Stimulated activated naive CD8-positive, alpha-beta T cell treated with anti-CD3 and anti-CD28 coated beads, Interleukin-15, amount 100 ng/mL, for 72 hours (primary cell): ENCODE measurements around the gene SPINT3.
"Not testable (repeated sequence)": the region's sequence is repeated elsewhere in the genome, so short reads cannot be mapped to it uniquely, and the experiment has no call there.

ENCODE experiments used
- ATAC-seq: fragments of 150-1000 bp; cut with Tn5 transposase; 2 replicates; pipeline ENCODE4 v1.10.0; 2021; ENCODE audit warnings: mild to moderate bottlenecking, moderate library complexity
- DNase-seq, 2 donors: peaks; one replicate each; pipeline ENCODE4 v3.0.0; 2021 to 2022
- H3K27ac Mint-ChIP-seq, 2 donors: one replicate each; pipeline ENCODE4 v1.8.0; 2022; ENCODE audit warnings: mild to moderate bottlenecking in 2 of 2, mixed read lengths in 2 of 2, moderate library complexity in 2 of 2
- H3K27me3 Mint-ChIP-seq: one replicate; pipeline ENCODE4 v1.8.0; 2022; ENCODE audit warnings: mixed read lengths
- H3K4me1 Mint-ChIP-seq: one replicate; pipeline ENCODE4 v1.8.0; 2022; ENCODE audit warnings: mild to moderate bottlenecking, mixed read lengths
- H3K4me3 Mint-ChIP-seq, 2 donors: one replicate each; pipeline ENCODE4 v1.8.0; 2022; ENCODE audit warnings: mild to moderate bottlenecking in 2 of 2, mixed read lengths in 2 of 2, moderate library complexity in 1 of 2
- H3K9me3 Mint-ChIP-seq, 2 donors: one replicate each; pipeline ENCODE4 v1.8.0; 2022; ENCODE audit warnings: mixed read lengths in 2 of 2

Gene SPINT3

DNA sequence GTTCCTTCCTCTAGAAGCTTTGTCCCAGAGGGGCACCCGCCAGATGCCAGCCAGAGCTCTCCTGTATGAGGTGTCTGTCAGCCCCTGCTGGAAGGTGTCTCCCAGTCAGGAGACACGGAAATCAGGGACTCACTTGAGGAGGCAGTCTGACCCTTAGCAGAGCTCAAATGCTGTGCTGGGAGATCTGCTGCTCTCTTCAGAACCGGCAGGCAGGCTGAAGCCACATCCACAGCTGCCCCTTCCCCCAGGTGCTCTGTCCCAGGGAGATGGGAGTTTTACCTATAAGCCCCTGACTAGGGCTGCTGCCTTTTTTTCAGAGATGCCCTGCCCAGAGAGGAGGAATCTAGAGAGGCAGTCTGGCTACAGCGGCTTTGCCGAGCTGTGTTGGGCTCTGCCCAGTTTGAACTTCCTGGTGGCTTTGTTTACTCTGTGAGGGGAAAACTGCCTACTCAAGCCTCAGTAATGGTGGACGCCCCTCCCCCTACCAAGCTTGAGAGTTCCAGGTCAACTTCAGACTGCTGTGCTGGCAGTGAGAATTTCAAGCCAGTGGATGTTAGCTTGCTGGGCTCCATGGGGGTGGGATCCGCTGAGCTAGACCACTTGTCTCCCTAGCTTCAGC, 37.8 kb downstream of the SPINT3 start:
- H3K4me3 Mint-ChIP-seq, H3K9me3 Mint-ChIP-seq, ATAC-seq, H3K4me1 Mint-ChIP-seq, DNase-seq, H3K27ac Mint-ChIP-seq: not testable (repeated sequence)
- H3K27me3 Mint-ChIP-seq: peaks cover 34% of the 10 kb centered on the region

- not testable (repeated sequence) for H3K27ac Mint-ChIP-seq, DNase-seq, H3K4me1 Mint-ChIP-seq, H3K4me3 Mint-ChIP-seq, H3K9me3 Mint-ChIP-seq, ATAC-seq
- peaks cover 39% of the 10 kb centered on the region for H3K27me3 Mint-ChIP-seq
These were observed 43.1 kb downstream of the SPINT3 start for GRCh38 chr20:45472286-45472685.

DNA sequence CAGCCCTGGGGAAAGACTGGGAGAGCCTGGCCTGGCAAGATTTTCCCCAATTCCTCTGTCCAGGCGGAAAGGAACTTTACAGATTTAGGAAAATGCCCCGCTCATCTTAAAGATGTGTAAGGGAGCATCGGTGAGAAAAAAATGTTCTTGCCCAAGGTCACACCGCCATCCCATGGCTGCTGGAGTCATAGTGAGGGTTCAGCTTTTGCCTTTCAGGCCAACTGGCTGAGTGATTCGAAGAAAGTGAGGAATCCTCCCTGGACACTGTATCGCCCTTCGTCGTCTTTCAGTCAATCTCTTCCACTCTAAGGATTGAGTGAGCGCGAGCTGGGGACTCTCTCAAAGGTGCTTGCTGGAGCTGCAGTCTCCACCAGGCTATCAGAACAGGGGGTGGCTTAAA, 44.5 kb downstream of the SPINT3 start:
- no peak for DNase-seq
- Mint-ChIP-seq H3K27ac (peak overlapping the region in 1 of 2 donors; percentile 20), H3K27me3 (peaks cover 39% of the 10 kb centered on the region), H3K9me3 (no peaks in the 10 kb centered on the region), H3K4me1 (peaks cover 10% of the 10 kb centered on the region), H3K4me3 (peak overlapping the region; percentile 76 to 79)
- peak; percentile 13 for ATAC-seq

- H3K27me3 Mint-ChIP-seq: peaks cover 39% of the 10 kb centered on the region
- no peaks in the 10 kb centered on the region for H3K9me3 Mint-ChIP-seq
These were observed 45.0 kb downstream of the SPINT3 start for GRCh38 chr20:45470262-45470931.

GRCh38 chr20:45469336-45470261, 45.8 kb downstream of the SPINT3 start, which contains the start of gene WFDC2:
Gene WFDC2 (plus strand): TSS chr20:45469753. CDS start chr20:45469782, 29 bp downstream.
- DNase-seq (peak in 1 of 2 donors; percentile 13), ATAC-seq (peak; percentile 57)
- Mint-ChIP-seq H3K9me3 (no peaks in the 10 kb centered on the region), H3K4me3 (peak within 1 kb of the TSS; percentile 76 to 79), H3K27me3 (peaks cover 39% of the 10 kb centered on the region), H3K27ac (peak within 1 kb of the TSS in 1 of 2 donors; percentile 68), H3K4me1 (peaks cover 10% of the 10 kb centered on the region)

More at GRCh38 chr20:45470262-45470931, 45.0 kb downstream of the SPINT3 start:
- DNase-seq (peak; percentile 30 to 58), ATAC-seq (peak; percentile 86)
- H3K27ac Mint-ChIP-seq: peak overlapping the region in 1 of 2 donors; percentile 68
- peak overlapping the region; percentile 76 to 79 for H3K4me3 Mint-ChIP-seq
- H3K4me1 Mint-ChIP-seq: peaks cover 10% of the 10 kb centered on the region

DNA sequence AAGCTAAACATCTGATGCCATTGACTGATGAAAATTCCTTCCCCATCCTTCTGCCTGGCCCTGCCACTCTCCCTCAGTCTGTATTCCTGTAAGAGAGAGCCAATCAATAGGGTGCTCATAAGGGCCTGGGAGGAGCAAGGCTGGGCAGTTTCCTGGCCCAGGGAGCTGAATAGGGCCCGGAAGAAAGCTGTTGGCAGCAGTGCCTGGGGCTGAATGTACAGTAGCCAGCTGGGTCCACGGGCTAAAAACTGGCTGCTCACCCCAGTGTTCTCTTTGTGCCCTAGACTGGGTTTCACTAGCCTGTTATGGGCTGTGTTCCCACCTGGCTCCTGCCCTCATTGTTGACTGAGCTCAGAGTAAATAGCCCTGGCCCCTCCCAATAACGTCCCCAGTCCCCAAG, 47.6 kb downstream of the SPINT3 start:
- Mint-ChIP-seq H3K4me3 (no peak overlapping the region), H3K27me3 (peaks cover 39% of the 10 kb centered on the region), H3K9me3 (no peaks in the 10 kb centered on the region), H3K4me1 (peaks cover 10% of the 10 kb centered on the region), H3K27ac (no peak overlapping the region)
- no peak for DNase-seq
- no peak for ATAC-seq

- Mint-ChIP-seq H3K4me1 (peaks cover 10% of the 10 kb centered on the region), H3K27ac (no peak overlapping the region), H3K27me3 (peaks cover 39% of the 10 kb centered on the region), H3K9me3 (no peaks in the 10 kb centered on the region), H3K4me3 (no peak overlapping the region)
- ATAC-seq: no peak
- DNase-seq: no peak
These were observed 48.2 kb downstream of the SPINT3 start for GRCh38 chr20:45467172-45467571.

- Mint-ChIP-seq H3K4me1 (peaks cover 17% of the 10 kb centered on the region), H3K9me3 (no peaks in the 10 kb centered on the region), H3K4me3 (no peak overlapping the region), H3K27me3 (peaks cover 28% of the 10 kb centered on the region), H3K27ac (no peak overlapping the region)
- ATAC-seq (no peak), DNase-seq (no peak)
These were observed 49.7 kb downstream of the SPINT3 start for GRCh38 chr20:45465491-45466266.

DNA sequence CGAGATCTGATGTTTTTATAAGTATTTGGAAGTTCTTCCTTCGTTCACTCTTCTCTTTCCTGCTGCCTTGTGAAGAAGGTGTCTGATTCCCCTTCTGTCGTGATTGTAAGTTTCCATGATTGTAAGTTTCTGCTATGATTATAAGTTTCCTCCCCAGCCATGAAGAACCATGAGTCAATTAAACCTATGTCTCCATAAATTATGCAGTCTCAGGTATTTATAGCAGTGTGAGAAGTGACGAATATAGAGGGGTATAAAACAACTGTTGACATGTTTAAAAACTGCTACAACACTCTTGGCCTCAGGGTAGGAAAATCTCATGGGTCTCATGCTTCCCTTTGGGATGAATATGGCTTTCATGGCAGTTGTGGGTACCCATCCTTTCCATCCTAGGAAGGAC, 51.7 kb downstream of the SPINT3 start:
- DNase-seq (no peak), ATAC-seq (no peak)
- Mint-ChIP-seq H3K27ac (no peak overlapping the region), H3K9me3 (no peaks in the 10 kb centered on the region), H3K27me3 (peaks cover 10% of the 10 kb centered on the region), H3K4me3 (no peak overlapping the region), H3K4me1 (peaks cover 7% of the 10 kb centered on the region)

GRCh38 chr20:45462711-45463509, 52.5 kb downstream of the SPINT3 start:
- H3K27ac Mint-ChIP-seq: no peak overlapping the region
- peaks cover 7% of the 10 kb centered on the region for H3K4me1 Mint-ChIP-seq
- no peak overlapping the region for H3K4me3 Mint-ChIP-seq
- peaks cover 2% of the 10 kb centered on the region for H3K27me3 Mint-ChIP-seq
- H3K9me3 Mint-ChIP-seq: no peaks in the 10 kb centered on the region
- no peak for ATAC-seq
- no peak for DNase-seq
